Measurements from ENCODE around the gene WIPF3.

The WIPF3 gene

DNA sequence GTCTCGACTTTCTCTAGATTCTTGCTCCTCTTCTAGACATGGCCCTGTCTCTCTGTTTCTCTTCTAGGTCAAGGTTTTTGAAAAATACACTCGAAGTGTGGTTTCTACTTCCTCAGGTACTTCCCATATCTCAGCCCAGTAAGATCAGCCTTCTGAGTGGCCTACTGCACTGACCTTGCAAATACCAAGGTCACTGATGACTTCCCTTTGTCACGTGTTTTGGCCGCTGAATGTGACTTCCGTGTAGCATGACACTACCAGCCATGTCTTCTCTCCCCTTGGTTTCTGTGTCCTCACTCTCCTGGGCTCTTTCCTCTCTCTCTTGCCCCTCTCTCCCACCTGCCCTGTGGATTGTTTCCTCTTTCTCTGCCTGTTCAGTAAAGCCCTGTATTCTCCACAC lies 7.9 kb upstream of the WIPF3 start:
- DNase-seq (ENCODE audit: extremely low read depth, low read depth) = no peak
- TF ChIP-seq, protein P1, sequence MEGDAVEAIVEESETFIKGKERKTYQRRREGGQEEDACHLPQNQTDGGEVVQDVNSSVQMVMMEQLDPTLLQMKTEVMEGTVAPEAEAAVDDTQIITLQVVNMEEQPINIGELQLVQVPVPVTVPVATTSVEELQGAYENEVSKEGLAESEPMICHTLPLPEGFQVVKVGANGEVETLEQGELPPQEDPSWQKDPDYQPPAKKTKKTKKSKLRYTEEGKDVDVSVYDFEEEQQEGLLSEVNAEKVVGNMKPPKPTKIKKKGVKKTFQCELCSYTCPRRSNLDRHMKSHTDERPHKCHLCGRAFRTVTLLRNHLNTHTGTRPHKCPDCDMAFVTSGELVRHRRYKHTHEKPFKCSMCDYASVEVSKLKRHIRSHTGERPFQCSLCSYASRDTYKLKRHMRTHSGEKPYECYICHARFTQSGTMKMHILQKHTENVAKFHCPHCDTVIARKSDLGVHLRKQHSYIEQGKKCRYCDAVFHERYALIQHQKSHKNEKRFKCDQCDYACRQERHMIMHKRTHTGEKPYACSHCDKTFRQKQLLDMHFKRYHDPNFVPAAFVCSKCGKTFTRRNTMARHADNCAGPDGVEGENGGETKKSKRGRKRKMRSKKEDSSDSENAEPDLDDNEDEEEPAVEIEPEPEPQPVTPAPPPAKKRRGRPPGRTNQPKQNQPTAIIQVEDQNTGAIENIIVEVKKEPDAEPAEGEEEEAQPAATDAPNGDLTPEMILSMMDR (IDR thresholded peaks at IDR 0.05; ENCODE audit: low read depth, low read length) = no peak

DNA sequence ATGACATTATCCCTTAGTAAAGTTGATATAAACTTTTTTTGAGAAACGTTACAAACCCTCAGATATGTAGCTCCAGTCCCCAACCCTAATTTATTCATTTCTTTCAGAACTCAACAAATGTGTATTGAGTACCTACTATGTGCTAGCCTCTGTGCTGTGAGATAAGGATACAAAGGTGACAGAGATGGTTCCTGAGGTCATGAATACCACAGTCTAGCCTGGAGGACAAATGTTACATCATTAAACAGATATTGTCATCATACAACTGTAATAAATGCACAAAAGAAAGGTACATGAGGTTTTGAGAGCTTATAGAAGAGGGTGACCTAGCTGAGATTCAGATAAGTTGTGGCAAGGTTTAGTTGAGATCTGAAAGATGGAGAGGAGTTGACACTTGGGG lies 4.4 kb upstream of the WIPF3 start:
- DNase-seq (ENCODE audit: extremely low read depth, low read depth) = no peak
- TF ChIP-seq, protein P1 (IDR thresholded peaks at IDR 0.05; ENCODE audit: low read depth, low read length) = no peak

DNA sequence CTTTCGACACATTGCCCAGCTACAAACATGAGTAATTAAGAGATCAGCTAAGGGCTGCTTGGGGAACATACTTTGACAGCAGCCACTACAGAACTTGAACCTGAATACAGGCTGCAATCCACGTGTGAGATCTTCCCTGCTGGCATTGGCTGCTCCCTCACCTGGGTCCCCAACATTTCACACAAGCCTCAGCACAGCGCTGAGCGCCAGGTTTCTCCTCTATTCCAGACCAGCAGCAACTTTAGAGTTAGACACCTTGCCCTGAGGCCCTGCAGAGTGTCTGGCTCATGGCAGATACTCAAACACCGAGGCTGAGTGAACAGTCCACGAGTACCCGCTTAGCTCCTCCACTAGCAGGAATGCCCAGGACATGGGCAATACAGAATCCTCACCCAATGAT lies 1.3 kb upstream of the WIPF3 start:
- no peak for DNase-seq (ENCODE audit: extremely low read depth, low read depth)
- TF ChIP-seq, protein P1 (IDR thresholded peaks at IDR 0.05; ENCODE audit: low read depth, low read length) = no peak

DNA sequence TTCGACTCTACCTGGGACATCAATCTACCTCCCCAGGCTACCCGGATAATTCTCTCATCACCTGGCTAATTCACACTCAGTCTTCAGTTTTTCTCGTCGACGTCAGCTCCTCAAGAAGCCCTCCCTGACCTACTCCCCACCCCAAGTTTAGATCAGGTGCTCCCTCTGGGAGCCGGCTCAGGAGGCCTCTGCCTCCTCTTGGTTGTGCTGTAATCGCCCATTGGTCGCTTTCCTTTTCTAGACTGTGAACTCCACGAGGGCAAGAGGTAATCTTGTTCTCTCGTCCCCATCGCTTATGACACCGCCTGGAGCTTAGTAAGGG lies 461 bp upstream of the WIPF3 start:
- DNase-seq (ENCODE audit: extremely low read depth, low read depth) = no peak
- TF ChIP-seq, protein P1 (IDR thresholded peaks at IDR 0.05; ENCODE audit: low read depth, low read length) = no peak

DNA sequence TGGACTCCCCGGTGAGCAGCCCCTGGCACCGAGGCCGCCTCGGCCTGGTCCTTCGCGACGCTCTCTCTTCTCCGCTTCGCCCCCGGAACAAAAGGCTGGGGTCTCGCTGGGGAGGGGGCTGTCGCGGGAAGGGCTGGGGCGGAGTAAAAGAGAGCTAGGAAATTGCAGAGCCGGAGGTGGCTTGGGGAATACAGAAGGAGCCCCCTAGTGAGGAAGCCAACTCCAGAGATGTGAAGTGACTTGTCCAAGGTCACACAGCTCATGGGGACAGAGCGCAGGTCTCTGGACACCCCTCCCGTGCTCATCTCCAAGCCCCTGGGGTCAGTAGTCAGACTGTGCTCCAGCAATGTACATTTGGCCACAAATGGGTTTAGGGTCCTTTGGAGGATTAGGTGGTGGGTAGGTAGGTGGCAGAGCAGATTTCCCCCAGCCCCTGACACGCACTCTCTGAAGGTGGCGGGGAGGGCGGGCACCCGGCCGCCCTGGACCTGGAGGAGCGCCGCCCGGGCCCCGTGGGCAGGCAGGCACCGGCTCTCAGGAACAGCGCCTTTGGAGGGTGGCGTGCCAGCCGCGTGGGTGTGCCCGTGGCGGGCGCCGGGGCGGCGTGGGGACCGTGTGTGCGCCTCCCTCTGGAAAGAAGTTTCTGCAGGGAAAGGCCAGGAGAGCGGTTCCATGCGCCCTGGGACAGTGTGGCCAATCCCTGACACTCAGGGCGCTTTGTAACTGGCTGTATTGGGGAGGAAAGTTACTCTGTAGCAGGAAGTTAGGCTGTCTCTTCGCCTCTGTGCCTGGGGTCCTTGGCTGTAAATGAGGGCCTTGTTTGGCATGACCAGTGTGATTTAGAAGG lies 910 bp downstream of the WIPF3 start:
- TF ChIP-seq, protein P1 (IDR thresholded peaks at IDR 0.05; ENCODE audit: low read depth, low read length) = no peak
- no peak for DNase-seq (ENCODE audit: extremely low read depth, low read depth)

DNA sequence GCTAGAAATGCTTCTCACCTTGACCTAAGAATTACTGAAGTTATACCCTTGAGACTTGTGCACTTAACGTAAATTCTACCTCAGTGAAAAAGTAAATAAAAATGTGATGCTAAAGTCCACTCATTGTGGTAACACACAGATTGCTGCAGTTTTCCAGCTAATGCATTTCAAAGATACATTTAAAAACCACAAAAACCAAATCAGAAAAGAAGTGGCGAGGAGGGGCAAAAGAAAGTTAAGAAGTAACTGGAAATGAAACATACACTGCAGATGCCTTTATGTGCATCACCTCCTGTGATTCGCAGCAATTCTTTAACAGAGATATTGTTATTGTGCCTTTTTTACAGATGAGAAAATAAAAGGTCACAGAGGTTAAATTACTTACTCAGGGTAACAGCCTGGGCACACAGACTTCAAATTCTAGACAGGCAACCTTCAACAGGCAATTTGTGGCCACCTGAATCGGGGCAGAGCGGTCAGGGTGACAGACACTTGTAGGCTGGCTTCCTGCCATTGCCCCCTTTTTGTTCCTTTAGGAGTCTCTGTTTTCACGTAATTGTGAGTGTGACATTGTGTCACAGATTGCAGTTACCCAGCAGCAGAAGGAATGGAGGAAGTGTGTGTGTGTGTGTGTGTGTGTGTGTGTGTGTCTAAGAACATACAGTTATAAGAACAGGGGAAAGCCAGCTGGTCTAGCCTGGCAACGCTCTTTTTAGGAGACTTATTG lies 1.9 kb downstream of the WIPF3 start:
- no peak for DNase-seq (ENCODE audit: extremely low read depth, low read depth)
- TF ChIP-seq, protein P1 (IDR thresholded peaks at IDR 0.05; ENCODE audit: low read depth, low read length) = no peak

DNA sequence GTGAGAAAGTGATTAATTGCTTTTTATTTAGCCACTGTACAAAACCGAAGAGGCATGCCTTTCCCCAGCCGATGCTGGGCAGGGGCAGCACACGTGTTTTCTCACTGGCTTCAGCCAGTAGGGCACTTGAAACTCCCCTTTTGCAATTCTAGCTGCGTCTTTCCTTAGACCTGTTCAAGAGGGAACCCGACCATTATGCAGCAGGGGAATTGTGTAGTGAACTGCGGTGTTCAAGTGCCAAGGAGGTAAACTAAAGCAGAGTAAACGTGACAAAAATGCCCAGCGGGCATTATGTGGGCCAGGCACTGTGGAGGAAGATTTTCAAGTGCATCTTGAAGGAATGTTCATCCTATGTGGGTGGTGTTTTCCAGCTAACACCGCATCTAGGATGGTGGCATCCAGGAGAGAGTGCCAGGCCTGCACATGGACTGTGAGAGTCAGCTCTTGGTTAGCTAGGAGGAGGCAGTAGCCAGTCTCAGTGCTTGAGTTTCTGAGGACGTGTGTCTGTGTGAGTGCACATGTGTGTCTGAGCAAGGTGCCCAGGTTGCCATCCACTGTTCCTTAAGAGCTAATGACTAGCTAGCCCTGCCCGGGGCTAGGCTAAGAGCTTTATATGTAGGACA lies 3.3 kb downstream of the WIPF3 start:
- no peak for DNase-seq (ENCODE audit: extremely low read depth, low read depth)
- TF ChIP-seq, protein P1 (IDR thresholded peaks at IDR 0.05; ENCODE audit: low read depth, low read length) = no peak

Data from AG09319 (cell line).